ENCODE results near the gene UNC80.

The UNC80 gene

GRCh38 chr2:209977386-209978239, 206.0 kb downstream of the UNC80 start:
- peak; percentile 17 for DNase-seq

DNA sequence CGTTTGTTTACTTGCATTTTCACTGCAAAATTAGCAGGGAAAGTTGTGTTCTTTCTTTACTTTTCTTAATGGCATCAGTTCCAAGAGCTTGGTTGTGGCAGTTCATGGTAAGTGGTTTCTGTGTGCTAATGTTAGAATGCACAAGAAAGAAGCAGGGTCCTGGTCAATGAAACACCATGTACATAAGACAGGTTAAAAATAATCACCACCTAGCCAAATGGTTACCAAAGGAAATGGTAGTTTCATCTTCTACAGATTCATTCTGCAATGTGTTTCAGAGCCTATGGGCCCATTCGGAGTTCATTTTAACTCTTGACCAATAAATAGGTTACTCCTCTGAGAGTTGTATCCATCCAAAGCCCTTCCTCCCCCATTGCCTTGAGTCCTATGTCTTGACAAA, 212.7 kb downstream of the UNC80 start:
- DNase-seq, result no peak

DNA sequence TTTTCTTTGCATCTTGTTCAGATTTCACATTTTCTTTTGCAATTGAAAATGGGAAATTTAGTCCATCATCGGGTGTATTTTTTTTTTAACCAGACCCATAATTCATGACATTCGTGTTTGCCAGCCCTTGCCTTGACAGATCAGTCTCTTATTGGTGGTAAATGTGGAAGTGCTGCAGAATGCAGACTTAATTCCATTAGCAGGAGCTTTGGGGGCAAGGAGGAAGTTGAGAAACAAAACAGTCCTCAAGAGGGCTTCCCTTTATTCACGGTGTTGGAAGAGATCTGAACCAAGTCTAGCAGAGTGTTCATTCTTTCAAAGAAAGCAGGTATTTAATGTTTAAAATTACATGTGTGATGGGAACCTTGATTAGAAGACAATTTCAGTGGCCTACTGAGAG, 214.2 kb downstream of the UNC80 start:
- no peak for DNase-seq

- no peak for DNase-seq
These were observed 214.8 kb downstream of the UNC80 start for GRCh38 chr2:209986415-209986814.

GRCh38 chr2:209988010-209988409, 216.4 kb downstream of the UNC80 start:
- DNase-seq, result no peak

GRCh38 chr2:209990838-209991237, 219.2 kb downstream of the UNC80 start:
- no peak for DNase-seq

DNA sequence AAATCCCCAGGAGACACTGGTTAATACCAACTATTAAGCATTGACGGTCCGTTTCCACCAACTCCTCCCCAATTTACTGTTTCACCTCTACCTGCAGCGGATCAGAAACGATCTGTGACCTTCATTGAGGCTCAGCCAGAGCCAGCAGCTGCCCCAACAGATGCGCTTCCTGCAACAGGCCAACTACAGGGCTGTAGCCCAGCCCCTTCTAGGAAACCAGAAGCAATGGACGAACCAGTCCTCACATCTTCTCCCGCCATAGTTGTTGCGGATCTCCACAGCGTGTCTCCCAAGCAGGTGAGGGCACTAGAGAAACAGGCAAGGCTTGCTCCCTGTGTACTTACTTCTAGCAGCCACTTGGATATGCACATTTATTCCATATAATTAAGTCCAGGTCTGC, 222.3 kb downstream of the UNC80 start:
- DNase-seq, result no peak

- DNase-seq, result no peak
These were observed 227.0 kb downstream of the UNC80 start for GRCh38 chr2:209998596-209998995.

DNA sequence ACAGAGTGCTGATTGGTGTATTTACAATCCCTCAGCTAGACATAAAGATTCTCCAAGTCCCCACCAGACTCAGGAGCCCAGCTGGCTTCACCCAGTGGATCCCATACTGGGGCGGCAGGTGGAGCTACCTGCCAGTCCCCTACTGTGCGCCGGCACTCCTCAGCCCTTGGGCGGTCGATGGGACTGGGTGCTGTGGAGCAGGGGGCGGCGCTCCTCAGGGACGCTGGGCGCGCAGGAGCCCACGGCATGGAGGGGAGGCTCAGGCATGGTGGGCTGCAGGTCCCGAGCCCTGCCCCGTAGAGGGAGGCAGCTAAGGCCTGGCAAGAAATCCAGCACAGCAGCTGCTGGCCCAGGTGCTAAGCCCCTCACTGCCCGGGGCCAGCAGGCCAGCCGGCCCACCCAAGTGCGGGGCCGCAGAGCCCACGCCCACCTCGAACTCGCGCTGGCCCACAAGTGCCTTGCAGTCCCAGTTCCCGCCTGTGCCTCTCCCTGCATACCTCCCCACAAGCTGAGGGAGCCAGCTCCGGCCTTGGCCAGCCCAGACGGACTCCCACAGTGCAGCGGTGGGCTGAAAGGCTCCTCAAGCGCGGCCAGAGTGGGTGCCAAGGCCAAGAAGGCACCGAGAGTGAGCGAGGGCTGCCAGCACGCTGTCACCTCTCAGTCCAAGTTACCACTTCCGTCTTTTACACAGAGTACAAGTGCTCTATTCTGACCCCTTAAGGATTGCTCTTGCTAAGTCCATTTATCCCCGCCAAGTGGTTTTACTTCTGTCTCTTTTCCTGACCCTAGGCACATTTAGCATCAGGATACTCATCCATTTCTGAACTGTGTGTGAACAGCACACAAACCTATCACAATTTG, 229.1 kb downstream of the UNC80 start:
- no peak for DNase-seq

DNA sequence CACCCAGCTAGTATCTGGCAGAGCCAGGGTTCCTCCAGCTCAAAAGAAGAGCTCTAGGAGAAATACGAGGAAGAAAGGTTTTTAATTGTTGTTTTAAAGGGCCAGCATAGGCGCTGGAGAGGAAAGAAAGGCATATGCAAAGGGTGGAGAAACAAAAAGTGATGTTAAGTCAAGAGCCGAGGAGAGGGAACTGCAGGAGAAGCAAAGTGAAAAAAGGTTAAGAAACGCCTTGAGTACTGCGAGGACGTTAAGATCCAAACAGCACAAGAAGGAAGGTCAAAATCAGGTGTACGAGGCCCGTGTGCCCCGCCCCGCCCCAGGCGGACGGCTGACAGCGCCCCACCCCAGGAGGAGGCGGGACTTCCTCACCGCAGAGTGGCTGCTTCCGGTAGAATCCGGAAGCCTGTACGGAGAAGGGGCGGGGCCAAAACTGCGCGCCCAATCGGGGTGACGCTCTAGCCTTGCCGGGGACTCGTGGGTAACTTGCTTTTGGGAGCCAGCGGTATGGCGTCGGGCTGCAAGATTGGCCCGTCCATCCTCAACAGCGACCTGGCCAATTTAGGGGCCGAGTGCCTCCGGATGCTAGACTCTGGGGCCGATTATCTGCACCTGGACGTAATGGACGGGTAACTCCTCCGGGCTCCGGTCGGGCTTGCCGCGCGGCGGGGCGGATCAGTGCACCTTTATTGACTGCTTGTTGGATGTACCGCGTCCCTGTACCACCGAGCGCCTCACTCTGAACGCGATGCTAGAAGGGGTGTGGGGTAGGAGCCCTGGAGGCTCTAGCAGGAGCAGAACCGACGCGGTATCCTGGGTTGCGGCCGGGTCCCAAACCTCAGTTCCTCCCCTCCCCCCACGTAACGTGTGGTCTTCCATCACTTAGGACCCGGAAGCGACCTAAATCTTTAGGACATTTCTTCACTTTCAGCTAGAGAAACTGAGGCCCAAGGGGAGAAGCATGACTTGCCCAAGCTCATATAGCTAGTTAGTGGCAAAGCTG, 230.8 kb downstream of the UNC80 start, which contains the start of gene RPE:
Gene RPE, plus strand, starts transcription at position 481 of the 1,000 bp plus-strand sequence. Its CDS starts 24 bp downstream, at position 505.
- peak; percentile 92 for DNase-seq

DNA sequence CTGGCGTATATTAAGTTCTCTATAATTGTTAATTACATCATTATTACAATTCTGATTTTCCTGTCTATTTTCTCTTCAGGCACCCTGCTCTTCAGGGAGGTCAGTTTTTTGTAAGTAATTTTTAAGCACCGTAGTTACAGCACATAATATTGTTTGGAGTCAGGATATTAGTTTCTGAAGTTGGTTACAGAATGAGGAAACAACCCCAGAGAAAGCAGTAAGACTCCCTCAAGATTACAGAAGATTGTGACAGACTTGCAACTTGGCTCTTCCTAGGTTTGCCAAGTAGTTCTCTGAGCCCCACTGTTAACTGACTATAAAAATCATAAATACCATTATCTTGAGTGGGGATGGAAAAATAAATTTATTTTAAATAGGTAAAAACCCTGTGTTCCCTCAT, 231.7 kb downstream of the UNC80 start:
- DNase-seq, result no peak

DNA sequence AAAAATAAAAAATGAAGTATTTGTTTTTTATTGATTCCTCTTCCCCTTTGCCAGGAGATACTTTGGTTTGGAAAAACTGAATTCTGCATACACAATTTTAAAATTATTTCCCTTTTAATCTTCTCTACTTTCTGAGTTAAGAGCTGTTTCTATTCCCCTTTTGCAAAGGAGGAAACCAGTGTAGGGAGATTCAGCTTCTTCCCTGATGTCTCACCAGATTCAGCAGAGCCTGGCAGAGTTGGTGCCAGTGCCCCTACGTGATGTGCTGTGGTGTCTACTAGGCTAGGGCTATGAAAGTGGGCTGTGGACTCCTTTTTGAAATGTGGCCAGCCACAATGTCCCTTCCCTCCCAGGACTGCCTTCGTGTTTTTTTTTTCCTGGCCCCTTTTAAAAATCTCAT, 233.2 kb downstream of the UNC80 start:
- no peak for DNase-seq

DNA sequence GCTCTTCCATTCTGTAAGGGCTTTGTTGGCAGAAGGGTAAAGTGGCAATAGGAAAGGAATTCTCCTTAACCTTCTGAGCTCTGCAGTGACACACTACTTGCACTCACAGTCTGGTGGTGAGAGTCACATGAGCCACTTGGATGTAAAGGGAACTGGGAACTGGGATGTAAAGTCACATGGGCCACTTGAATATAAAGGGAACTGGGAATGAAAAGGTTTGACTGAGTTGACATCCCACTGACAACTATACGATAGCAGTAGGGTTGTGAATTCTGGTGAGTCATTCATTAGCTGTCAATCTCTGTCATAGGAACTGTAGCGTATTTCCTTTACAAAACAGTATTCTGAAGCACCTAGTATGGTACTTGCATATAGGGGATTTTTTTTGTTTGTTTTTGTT, 236.3 kb downstream of the UNC80 start:
- no peak for DNase-seq

GRCh38 chr2:210009126-210009525, 237.5 kb downstream of the UNC80 start:
- no peak for DNase-seq

DNA sequence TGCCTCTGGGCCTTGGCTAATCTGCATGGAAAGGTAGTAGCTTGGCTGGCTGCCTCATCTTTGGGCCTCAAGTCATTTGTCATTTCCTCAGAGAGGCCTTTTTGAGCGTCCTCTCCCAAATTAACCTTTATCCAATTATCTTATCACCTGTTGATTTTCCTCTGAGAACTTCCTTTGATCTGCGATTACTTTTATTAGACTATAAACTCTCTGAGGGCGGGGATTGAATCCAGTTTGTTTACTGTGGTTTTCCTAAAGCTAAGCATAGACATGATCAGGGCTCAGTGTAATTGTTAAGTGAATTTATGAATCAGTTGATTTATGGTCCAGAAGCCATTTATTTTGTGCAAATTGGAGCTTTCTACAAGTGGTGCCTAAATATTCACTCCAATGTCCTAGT, 238.3 kb downstream of the UNC80 start:
- no peak for DNase-seq

- no peak for DNase-seq
These were observed 248.5 kb downstream of the UNC80 start for GRCh38 chr2:210020138-210020537.

DNA sequence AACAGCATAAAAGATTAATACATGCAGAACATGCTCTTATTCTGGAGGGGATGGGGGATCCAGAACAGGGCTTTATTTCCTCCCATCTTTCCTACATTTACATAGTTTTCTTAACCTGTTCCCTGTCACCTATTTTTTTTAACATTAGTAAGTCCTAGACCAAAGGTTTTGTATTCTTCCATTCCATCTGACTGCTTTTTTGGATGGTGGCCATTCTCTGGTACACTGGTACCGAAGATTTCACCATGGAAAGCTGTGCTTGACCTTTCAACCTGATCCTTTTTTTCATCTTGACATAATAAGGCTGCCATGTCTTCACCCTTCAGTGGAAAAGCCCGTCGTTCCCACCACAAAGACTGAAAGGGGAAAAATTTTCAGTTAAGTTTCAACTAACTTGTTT, 251.2 kb downstream of the UNC80 start:
- no peak for DNase-seq

- DNase-seq, result no peak
These were observed 256.0 kb downstream of the UNC80 start for GRCh38 chr2:210027608-210028007.

DNA sequence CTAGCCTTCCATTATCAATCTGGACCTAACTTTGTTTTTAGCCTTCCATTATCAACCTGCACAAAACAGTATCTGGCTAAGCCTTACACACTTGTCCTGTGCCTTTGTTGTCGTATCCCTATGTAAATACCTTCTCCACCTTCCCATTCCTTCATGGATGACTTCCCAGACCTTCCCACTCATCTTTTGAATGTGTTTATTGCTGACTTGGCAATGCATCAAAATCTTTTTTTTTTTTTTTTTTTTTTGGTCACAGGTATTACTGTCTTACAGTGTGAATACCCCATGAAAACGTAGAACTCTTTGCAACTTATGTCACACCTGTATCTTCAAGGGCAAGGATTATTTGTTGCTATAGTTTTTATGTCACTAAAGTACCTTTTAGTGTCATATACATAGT, 256.5 kb downstream of the UNC80 start:
- no peak for DNase-seq

GRCh38 chr2:210034087-210034683, 262.6 kb downstream of the UNC80 start:
- no peak for DNase-seq

DNA sequence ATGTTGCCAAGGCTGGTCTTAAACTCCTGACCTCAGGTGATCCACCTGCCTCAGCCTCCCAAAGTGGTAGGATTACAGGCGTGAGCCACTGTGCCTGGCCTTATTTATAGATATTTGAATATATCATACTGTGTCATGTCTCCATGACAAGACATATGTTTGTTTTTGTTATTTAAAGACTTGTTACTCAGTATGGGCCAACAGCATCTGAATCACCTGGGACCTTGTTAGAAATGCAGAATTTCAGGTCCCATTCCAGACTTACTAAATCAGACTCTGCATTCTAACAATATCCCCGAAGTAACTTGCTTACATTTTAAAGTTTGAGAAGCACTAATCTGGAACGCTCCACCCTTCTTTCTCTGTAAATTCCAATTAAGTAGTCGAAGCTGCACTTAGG, 264.0 kb downstream of the UNC80 start:
- no peak for DNase-seq

DNA sequence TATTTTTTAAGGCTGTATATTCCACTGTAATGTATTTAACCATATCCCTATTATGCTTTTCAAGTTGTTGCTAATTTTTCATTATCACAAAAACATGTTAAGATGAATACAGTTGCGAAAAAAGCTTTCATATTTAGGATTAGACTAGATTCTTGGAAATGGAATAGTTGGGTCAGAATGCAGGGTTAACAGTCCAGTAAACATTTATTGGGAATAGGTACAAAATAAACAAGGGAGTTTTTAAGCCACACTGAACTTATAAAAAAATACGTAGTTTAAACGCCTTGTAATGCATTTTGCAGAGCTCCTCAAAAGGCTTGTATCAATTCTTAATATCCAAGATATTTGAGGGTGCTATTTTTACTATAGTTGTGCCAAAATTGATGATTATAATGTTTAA, 266.4 kb downstream of the UNC80 start:
- no peak for DNase-seq

All from fibroblast of skin of right quadriceps (primary cell).